Activated B cell treated with CpG ODN at 0.5 μM for 24 hours (primary cell): ENCODE results near the gene BEND3. TPM values are rescaled to one million over a fixed set of nuclear protein-coding genes. Genes with fewer than 3 reads are reported as not detected.
A peak's percentile ranks its signal among the peaks of the same experiment; 100 is the strongest.
"Not testable (repeated sequence)": the region's sequence is repeated elsewhere in the genome, so short reads cannot be mapped to it uniquely, and the experiment has no call there.

Experiments
- ATAC-seq: fragments of 200-7000 bp; cut with Tn5 transposase; one replicate; pipeline ENCODE4 v1.10.0; 2021; ENCODE audit warnings: low read depth, mild to moderate bottlenecking, moderate library complexity
- CTCF ChIA-PET: fragments of 350-600 bp; sonication (Branson Sonifier 250); formaldehyde crosslinking; loops from one replicate; lab custom pipeline; 2021; ENCODE audit warnings: antibody characterized with exemption; lab: Charles Lee
- POLR2A ChIA-PET: fragments of 350-600 bp; sonication (Branson Sonifier 250); formaldehyde crosslinking; loops from one replicate; lab custom pipeline; 2021; ENCODE audit warnings: antibody characterized with exemption; lab: Charles Lee
- DNase-seq: peaks from one replicate; pipeline ENCODE4 v3.0.0; 2022
- H3K27ac Mint-ChIP-seq: one replicate; pipeline ENCODE4 v1.8.0; 2020; ENCODE audit warnings: mixed read lengths
- H3K27me3 Mint-ChIP-seq: one replicate; pipeline ENCODE4 v1.8.0; 2021; ENCODE audit warnings: mixed read lengths
- H3K36me3 Mint-ChIP-seq: one replicate; pipeline ENCODE4 v1.8.0; 2021; ENCODE audit warnings: low read depth, mixed read lengths
- H3K4me1 Mint-ChIP-seq: one replicate; pipeline ENCODE4 v1.8.0; 2021; ENCODE audit warnings: mixed read lengths
- H3K4me3 Mint-ChIP-seq: one replicate; pipeline ENCODE4 v1.8.0; 2020; ENCODE audit warnings: mild to moderate bottlenecking, mixed read lengths
- H3K9me3 Mint-ChIP-seq: one replicate; pipeline ENCODE4 v1.8.0; 2020; ENCODE audit warnings: mixed read lengths
- intact Hi-C: fragments of 100-400 bp; cut with micrococcal nuclease; formaldehyde crosslinking; loops from one replicate; pipeline ENCODE4 v1.15.1; 2024
- total RNA-seq: library from RNA; stranded (reverse); gene quantifications from 2 replicates; pipeline ENCODE4 v1.2.3, GENCODE V29; 2022
- TF ChIP-seq, protein P1 (sequence below): fragments of 200-600 bp; IDR thresholded peaks from one replicate; pipeline ENCODE4 v1.8.0; 2022; ENCODE audit warnings: antibody characterized with exemption, mild to moderate bottlenecking

BEND3 gene
- total RNA-seq, 1 donor from 2014 or later: 3.7 TPM

DNA sequence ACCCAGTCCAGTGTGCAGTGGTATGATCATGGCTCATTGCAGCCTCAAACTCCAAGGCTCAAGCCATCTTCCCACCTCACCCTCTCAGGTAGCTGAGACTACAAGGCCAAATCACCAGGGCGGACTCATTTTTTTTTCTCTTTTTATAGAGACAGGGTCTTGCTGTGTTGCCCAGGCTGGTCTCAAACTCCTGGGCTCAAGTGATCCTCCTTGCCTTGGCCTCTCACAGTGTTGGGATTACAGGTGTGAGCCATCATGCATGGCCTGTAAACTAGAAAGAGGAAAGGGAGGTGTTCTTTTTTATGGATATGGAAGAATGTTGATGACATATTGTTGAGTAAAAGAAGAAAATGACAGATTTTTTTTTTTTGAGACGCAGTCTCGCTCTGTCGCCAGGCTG lies 5.1 kb upstream of the BEND3 start:
- ChIA-PET POLR2A (no interaction called here), CTCF (no interaction called here)
- H3K4me3 Mint-ChIP-seq: no peak overlapping the region
- H3K36me3 Mint-ChIP-seq: no peaks in the 10 kb centered on the region
- H3K4me1 Mint-ChIP-seq: peaks cover 22% of the 10 kb centered on the region
- H3K27ac Mint-ChIP-seq: no peak overlapping the region
- H3K9me3 Mint-ChIP-seq: no peaks in the 10 kb centered on the region
- TF ChIP-seq, protein P1, sequence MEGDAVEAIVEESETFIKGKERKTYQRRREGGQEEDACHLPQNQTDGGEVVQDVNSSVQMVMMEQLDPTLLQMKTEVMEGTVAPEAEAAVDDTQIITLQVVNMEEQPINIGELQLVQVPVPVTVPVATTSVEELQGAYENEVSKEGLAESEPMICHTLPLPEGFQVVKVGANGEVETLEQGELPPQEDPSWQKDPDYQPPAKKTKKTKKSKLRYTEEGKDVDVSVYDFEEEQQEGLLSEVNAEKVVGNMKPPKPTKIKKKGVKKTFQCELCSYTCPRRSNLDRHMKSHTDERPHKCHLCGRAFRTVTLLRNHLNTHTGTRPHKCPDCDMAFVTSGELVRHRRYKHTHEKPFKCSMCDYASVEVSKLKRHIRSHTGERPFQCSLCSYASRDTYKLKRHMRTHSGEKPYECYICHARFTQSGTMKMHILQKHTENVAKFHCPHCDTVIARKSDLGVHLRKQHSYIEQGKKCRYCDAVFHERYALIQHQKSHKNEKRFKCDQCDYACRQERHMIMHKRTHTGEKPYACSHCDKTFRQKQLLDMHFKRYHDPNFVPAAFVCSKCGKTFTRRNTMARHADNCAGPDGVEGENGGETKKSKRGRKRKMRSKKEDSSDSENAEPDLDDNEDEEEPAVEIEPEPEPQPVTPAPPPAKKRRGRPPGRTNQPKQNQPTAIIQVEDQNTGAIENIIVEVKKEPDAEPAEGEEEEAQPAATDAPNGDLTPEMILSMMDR: no peak
- intact Hi-C loops: no loop called here
- peaks cover 5% of the 10 kb centered on the region for H3K27me3 Mint-ChIP-seq
- DNase-seq (no peak), ATAC-seq (no peak)

DNA sequence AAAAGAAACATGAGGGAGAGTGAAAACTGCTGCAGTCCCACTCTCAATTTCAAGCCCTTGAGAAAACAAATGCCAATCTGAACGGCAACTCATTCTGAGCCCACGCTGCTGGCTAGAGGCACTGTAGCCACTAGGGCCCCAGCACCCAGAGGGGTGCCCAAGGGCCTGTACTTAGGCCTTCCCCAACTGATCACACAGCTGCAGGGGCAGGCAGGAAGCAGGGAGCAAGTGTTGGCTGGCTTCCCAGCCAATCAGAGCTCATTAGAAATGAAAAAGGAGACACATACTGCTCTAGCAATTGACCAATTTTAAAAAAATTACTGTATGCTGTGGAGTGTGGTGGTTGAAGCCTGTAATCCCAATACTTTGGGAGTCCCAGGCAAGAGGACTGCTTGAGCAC lies 3.7 kb upstream of the BEND3 start:
- no peak overlapping the region for H3K27ac Mint-ChIP-seq
- TF ChIP-seq, protein P1: no peak

DNA sequence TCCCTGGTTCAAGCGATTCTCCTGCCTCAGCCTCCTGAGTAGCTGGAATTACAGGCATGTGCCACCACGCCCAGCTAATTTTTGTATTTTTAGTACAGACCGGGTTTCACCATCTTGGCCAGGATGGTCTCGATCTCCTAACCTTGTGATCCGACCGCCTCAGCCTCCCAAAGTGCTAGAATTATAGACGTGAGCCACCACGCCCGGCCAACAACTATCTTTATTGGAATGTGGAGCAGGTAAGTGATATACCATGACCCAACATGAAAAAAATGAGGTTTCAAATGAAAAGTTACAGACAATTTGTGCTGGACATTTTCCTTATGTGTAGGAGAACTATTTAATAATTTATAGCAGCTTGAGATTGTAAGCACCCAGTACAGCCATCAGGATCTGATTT lies 3.2 kb upstream of the BEND3 start:
- intact Hi-C loops: loop anchor here (5.0 to 10.0 kb wide), 9 partner anchors 36 to 1126 kb away; partner anchors contain the start of genes CRYBG1, NR2E1 and SEC63
- H3K27ac Mint-ChIP-seq, H3K36me3 Mint-ChIP-seq, H3K9me3 Mint-ChIP-seq, DNase-seq, ATAC-seq, H3K27me3 Mint-ChIP-seq, H3K4me3 Mint-ChIP-seq, POLR2A ChIA-PET, CTCF ChIA-PET: not testable (repeated sequence)
- H3K4me1 Mint-ChIP-seq: peaks cover 19% of the 10 kb centered on the region

More for the DNA sequence above, 3.7 kb upstream of the BEND3 start:
- peaks cover 16% of the 10 kb centered on the region for H3K4me1 Mint-ChIP-seq
- POLR2A ChIA-PET: interaction anchor here (0.7 kb wide), 1 partner anchor 1048 kb away, joined by 6 read pairs; no protein-coding TSS in a partner anchor
- no peak for ATAC-seq
- H3K4me3 Mint-ChIP-seq: no peak overlapping the region
- intact Hi-C loops: loop anchor here (5.0 to 10.0 kb wide), 9 partner anchors 37 to 1127 kb away; partner anchors contain the start of genes CRYBG1, NR2E1 and SEC63
- no peaks in the 10 kb centered on the region for H3K36me3 Mint-ChIP-seq
- peaks cover 5% of the 10 kb centered on the region for H3K27me3 Mint-ChIP-seq
- CTCF ChIA-PET: no interaction called here
- no peaks in the 10 kb centered on the region for H3K9me3 Mint-ChIP-seq
- no peak for DNase-seq

DNA sequence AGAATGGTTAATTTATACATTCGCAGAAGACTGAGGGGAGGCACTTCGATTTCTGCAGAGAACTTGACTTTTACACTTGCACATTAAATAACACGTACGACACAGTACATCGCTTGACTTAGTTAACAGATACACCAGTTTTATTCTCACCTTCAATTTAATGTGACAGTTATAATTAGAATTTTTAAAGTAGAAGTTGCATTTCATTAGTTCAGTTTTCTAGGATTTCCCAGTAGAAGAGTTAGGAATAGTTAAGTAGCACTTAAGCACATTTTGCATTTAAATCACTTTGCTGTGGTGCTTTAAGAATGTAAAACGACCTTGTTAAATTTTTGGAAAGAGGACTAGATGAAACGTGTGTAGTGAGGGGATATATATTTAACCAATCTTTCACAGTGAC lies 1.6 kb upstream of the BEND3 start:
- Mint-ChIP-seq H3K9me3 (no peaks in the 10 kb centered on the region), H3K4me3 (peak overlapping the region; percentile 87), H3K4me1 (peaks cover 19% of the 10 kb centered on the region), H3K27me3 (peaks cover 5% of the 10 kb centered on the region), H3K27ac (peak overlapping the region; percentile 70), H3K36me3 (no peaks in the 10 kb centered on the region)
- TF ChIP-seq, protein P1: no peak
- POLR2A ChIA-PET: interaction anchor here (2.2 kb wide), 1 partner anchor 343 kb away, joined by 12 read pairs; the partner anchor contains the start of gene PDSS2
- ATAC-seq (no peak), DNase-seq (no peak)
- intact Hi-C loops: loop anchor here (2.0 to 10.0 kb wide), 12 partner anchors 35 to 1125 kb away; partner anchors contain the start of genes CD24, CRYBG1, NR2E1 and PDSS2
- CTCF ChIA-PET: no interaction called here

DNA sequence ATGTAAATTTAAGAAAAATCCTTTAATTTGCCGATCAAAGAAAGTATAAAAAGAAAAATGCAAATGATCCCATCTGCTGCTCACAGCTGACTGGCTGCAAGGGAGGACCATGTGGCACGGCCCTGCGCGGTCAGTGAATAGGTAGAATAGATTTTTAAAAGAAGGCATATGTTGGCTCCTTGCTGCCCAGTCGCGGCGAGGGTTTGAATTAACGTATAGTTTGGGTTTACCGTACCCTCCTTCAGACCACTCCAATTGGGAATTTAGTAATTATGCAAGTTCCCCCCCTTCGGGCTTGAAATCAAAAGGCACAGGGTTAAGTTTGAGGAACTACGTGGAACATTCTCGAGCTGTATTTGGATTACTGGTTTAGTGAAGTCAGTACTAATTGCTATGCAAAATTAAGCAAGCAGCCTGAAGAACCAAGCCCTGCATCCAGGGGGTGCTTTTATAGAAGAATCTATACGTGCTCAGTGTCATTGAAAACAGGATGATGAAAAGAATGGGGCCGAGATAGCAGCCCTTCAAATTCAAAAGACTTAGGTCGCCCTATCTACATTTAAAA lies 1.1 kb upstream of the BEND3 start:
- TF ChIP-seq, protein P1: no peak
- intact Hi-C loops: loop anchor here (2.0 to 10.0 kb wide), 12 partner anchors 34 to 1124 kb away; partner anchors contain the start of genes CD24, CRYBG1, NR2E1 and PDSS2
- peaks cover 5% of the 10 kb centered on the region for H3K27me3 Mint-ChIP-seq
- H3K4me1 Mint-ChIP-seq: peaks cover 19% of the 10 kb centered on the region
- peak; percentile 46 for ATAC-seq
- peak overlapping the region; percentile 70 for H3K27ac Mint-ChIP-seq
- POLR2A ChIA-PET: interaction anchor here (1.0 to 2.2 kb wide), 5 partner anchors 10 to 558 kb away, joined by 3 to 12 read pairs (median 3); partner anchors contain the start of gene PDSS2
- CTCF ChIA-PET: interaction anchor here (1.2 to 1.6 kb wide), 3 partner anchors 343 to 558 kb away, joined by 3 read pairs; partner anchors contain the start of gene PDSS2
- H3K36me3 Mint-ChIP-seq: no peaks in the 10 kb centered on the region
- no peaks in the 10 kb centered on the region for H3K9me3 Mint-ChIP-seq
- H3K4me3 Mint-ChIP-seq: peak overlapping the region; percentile 87
- peak; percentile 26 for DNase-seq
